HFF-Myc (cell line): ENCODE measurements around the gene DEF6.

Source experiments
- DNase-seq: peaks from one replicate; pipeline ENCODE4 v3.0.0-alpha.2; 2011; ENCODE audit warnings: low read depth; ENCODE audit errors: extremely low read depth
- H3K4me3 ChIP-seq: replicated peaks from 2 replicates; pipeline ENCODE4 v1.5.1; 2011; ENCODE audit warnings: low read depth, mild to moderate bottlenecking, control low read depth, low read length
- TF ChIP-seq, protein P1 (sequence below): IDR thresholded peaks from 2 replicates; pipeline ENCODE4 v1.5.1; 2012; ENCODE audit warnings: mild to moderate bottlenecking, low read depth, low read length, control low read depth; ENCODE audit errors: missing control alignments

DEF6 gene

DNA sequence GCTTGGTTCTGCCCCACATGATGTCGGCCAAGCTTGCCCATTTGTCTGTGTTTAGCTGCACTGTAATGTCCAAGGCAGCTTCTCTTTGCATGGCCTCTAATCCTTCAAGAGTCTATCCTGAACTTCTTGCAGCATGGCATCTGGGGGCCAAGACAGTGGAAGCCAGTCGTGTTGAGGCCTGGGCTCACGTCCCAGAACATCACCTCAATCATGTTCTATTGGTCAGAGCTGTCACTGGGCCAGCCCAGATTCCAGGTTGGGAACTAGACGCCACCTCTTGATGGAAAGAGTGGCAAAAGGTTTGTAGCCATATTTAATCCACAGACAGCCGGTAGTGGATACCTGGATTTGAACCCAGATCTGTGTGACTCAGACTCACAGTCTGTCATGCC lies 70.0 kb downstream of the DEF6 start:
- no peak for DNase-seq

DNA sequence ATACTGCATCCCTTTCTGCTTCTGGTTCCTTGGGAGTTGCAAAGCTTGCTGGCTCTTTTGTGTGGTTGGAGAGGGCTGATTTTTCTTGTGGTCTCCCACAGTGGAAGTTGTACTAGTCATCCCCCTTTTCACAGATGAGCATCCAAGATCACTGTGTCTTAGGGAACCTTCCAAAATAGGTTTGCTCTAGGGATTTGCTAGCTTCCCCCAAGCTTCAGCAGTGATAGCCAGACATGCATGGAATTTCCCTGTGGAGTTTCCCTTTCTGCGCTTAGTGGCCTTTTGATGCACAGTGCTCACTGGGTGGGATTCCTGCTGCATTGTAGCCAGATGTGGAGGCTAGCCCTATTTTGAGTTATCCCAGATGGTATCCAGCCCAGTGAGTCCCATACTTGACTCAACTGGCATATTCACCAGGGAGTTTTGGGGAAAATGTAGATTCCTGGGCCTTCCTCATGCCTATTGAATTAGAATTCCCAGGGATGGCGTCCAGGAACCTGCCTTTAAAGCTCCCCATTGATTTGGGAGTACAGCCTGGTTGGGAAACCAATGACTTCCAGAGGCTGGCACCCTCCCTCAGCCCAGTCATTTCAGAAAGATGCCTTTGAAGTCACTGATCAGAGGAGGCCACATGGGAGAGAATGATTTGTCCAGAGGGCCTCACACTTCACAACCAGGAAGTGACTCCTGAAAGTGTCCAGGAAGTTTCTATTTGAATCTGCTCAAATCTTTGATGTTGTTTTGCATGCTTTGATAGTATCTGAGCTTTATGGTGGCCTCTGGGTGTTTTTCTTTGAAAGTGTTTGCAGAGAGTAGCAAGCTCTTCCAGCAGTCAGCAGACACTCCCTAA lies 70.6 kb downstream of the DEF6 start:
- no peak for DNase-seq
- TF ChIP-seq, protein P1, sequence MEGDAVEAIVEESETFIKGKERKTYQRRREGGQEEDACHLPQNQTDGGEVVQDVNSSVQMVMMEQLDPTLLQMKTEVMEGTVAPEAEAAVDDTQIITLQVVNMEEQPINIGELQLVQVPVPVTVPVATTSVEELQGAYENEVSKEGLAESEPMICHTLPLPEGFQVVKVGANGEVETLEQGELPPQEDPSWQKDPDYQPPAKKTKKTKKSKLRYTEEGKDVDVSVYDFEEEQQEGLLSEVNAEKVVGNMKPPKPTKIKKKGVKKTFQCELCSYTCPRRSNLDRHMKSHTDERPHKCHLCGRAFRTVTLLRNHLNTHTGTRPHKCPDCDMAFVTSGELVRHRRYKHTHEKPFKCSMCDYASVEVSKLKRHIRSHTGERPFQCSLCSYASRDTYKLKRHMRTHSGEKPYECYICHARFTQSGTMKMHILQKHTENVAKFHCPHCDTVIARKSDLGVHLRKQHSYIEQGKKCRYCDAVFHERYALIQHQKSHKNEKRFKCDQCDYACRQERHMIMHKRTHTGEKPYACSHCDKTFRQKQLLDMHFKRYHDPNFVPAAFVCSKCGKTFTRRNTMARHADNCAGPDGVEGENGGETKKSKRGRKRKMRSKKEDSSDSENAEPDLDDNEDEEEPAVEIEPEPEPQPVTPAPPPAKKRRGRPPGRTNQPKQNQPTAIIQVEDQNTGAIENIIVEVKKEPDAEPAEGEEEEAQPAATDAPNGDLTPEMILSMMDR = no peak
- H3K4me3 ChIP-seq = no peak overlapping the region

More for the DNA sequence above, 70.0 kb downstream of the DEF6 start:
- TF ChIP-seq, protein P1 = no peak
- no peak overlapping the region for H3K4me3 ChIP-seq

GRCh38 chr6:35370124-35370741 lies 72.6 kb downstream of the DEF6 start:
- TF ChIP-seq, protein P1 = no peak
- no peak overlapping the region for H3K4me3 ChIP-seq
- peak; percentile 66 for DNase-seq

GRCh38 chr6:35370785-35371493 lies 73.3 kb downstream of the DEF6 start:
- TF ChIP-seq, protein P1 = no peak
- no peak overlapping the region for H3K4me3 ChIP-seq
- DNase-seq = no peak
